ENCODE measurements around the gene ABHD11. TPM values are rescaled to one million over a fixed set of nuclear protein-coding genes. Genes with fewer than 3 reads are reported as not detected.
"Not testable (repeated sequence)": the region's sequence is repeated elsewhere in the genome, so short reads cannot be mapped to it uniquely, and the experiment has no call there.

The ABHD11 gene
- total RNA-seq, 1 experiment from 2014 or later, result 37.7 TPM

GRCh38 chr7:73718905-73719805, 19.4 kb downstream of the ABHD11 start, which contains the start of gene STX1A:
TSS of gene STX1A (minus strand) at chr7:73719669. CDS start at chr7:73719631, 38 bp downstream.
- DNase-seq (ENCODE audit: low spot score), result peak; percentile 62

GRCh38 chr7:73718438-73718881, 20.1 kb downstream of the ABHD11 start:
- DNase-seq (ENCODE audit: low spot score), result no peak

GRCh38 chr7:73717991-73718405, 20.6 kb downstream of the ABHD11 start:
- peak; percentile 86 for DNase-seq (ENCODE audit: low spot score)

- DNase-seq (ENCODE audit: low spot score), result no peak
Measured at GRCh38 chr7:73717025-73717807, 21.4 kb downstream of the ABHD11 start.

GRCh38 chr7:73716318-73716890, 22.2 kb downstream of the ABHD11 start:
- DNase-seq (ENCODE audit: low spot score), result no peak

GRCh38 chr7:73715648-73716317, 22.8 kb downstream of the ABHD11 start:
- peak; percentile 98 for DNase-seq (ENCODE audit: low spot score)

GRCh38 chr7:73713319-73713718, 25.3 kb downstream of the ABHD11 start:
- DNase-seq (ENCODE audit: low spot score), result not testable (repeated sequence)

- DNase-seq (ENCODE audit: low spot score), result no peak
Measured at GRCh38 chr7:73712773-73713172, 25.8 kb downstream of the ABHD11 start.

GRCh38 chr7:73708961-73709549, 29.5 kb downstream of the ABHD11 start:
- no peak for DNase-seq (ENCODE audit: low spot score)

- peak; percentile 98 for DNase-seq (ENCODE audit: low spot score)
Measured at GRCh38 chr7:73707045-73707631, 31.5 kb downstream of the ABHD11 start.

- DNase-seq (ENCODE audit: low spot score), result peak; percentile 79
Measured at GRCh38 chr7:73706126-73707044, 32.2 kb downstream of the ABHD11 start.

GRCh38 chr7:73705551-73705920, 33.1 kb downstream of the ABHD11 start:
- DNase-seq (ENCODE audit: low spot score), result no peak

GRCh38 chr7:73704640-73705550, 33.7 kb downstream of the ABHD11 start:
- peak; percentile 51 for DNase-seq (ENCODE audit: low spot score)

GRCh38 chr7:73703757-73704639, 34.6 kb downstream of the ABHD11 start:
- DNase-seq (ENCODE audit: low spot score), result no peak

- no peak for DNase-seq (ENCODE audit: low spot score)
Measured at GRCh38 chr7:73703225-73703624, 35.4 kb downstream of the ABHD11 start.

GRCh38 chr7:73702665-73703064, 35.9 kb downstream of the ABHD11 start:
- DNase-seq (ENCODE audit: low spot score), result no peak

- no peak for DNase-seq (ENCODE audit: low spot score)
Measured at GRCh38 chr7:73702226-73702625, 36.4 kb downstream of the ABHD11 start.
